CD4-positive, alpha-beta T cell (primary cell): ENCODE results near the gene FAM3D. TPM values are rescaled to one million over a fixed set of nuclear protein-coding genes. Genes with fewer than 3 reads are reported as not detected.

Experiments used
- ATAC-seq: fragments of 200-7000 bp; cut with Tn5 transposase; one replicate; pipeline ENCODE4 v1.10.0; 2022; ENCODE audit warnings: mild to moderate bottlenecking; ENCODE audit not compliant: poor library complexity
- CTCF ChIA-PET: fragments of 350-600 bp; sonication (Branson Sonifier 250); formaldehyde crosslinking; loops from one replicate; lab custom pipeline; 2021; ENCODE audit warnings: antibody characterized with exemption, inconsistent platforms; lab: Charles Lee
- POLR2A ChIA-PET: fragments of 350-600 bp; sonication (Branson Sonifier 250); formaldehyde crosslinking; loops from one replicate; lab custom pipeline; 2021; ENCODE audit warnings: antibody characterized with exemption, inconsistent platforms; lab: Charles Lee
- DNase-seq, 14 experiments: peaks; one replicate each; pipeline ENCODE4 v3.0.0-alpha.2; 2013 to 2020; ENCODE audit warnings: mixed read lengths in 2 of 14
- H3K27ac ChIP-seq, 2 donors: one replicate each; pipeline versions ENCODE4 v1.5.1 to v1.7.0; 2013; ENCODE audit warnings: low read length in 2 of 2, low read depth in 1 of 2, mild to moderate bottlenecking in 1 of 2
- H3K27me3 ChIP-seq, 2 experiments: 1 replicate in 1 of 2; 2 replicates in 1 of 2; pipeline versions ENCODE4 v1.6.1 to v1.7.0; 2013; ENCODE audit warnings: low read length in 2 of 2, control low read depth in 1 of 2, mild to moderate bottlenecking in 1 of 2, moderate library complexity in 1 of 2; ENCODE audit not compliant: insufficient read depth in 2 of 2, control insufficient read depth in 1 of 2
- H3K36me3 ChIP-seq: one replicate; pipeline ENCODE4 v1.6.1; 2013; ENCODE audit warnings: low read length, control low read depth; ENCODE audit not compliant: insufficient read depth
- H3K4me1 ChIP-seq: one replicate; pipeline ENCODE4 v1.6.1; 2013; ENCODE audit warnings: low read length, control low read depth; ENCODE audit not compliant: insufficient read depth
- H3K4me3 ChIP-seq: one replicate; pipeline ENCODE4 v1.5.1; 2013; ENCODE audit warnings: mild to moderate bottlenecking, low read length, moderate library complexity
- H3K9me3 ChIP-seq, 2 experiments: 1 replicate in 1 of 2; 2 replicates in 1 of 2; pipeline versions ENCODE4 v1.6.1 to v1.7.0; 2013; ENCODE audit warnings: low read length in 2 of 2, mild to moderate bottlenecking in 2 of 2, control low read depth in 1 of 2, moderate library complexity in 1 of 2; ENCODE audit not compliant: control insufficient read depth in 1 of 2, insufficient read depth in 1 of 2
- H3K27ac Mint-ChIP-seq: one replicate; pipeline ENCODE4 v1.8.0; 2020; ENCODE audit warnings: mixed read lengths
- H3K27me3 Mint-ChIP-seq: one replicate; pipeline ENCODE4 v1.8.0; 2021; ENCODE audit warnings: mixed read lengths
- H3K36me3 Mint-ChIP-seq: one replicate; pipeline ENCODE4 v1.8.0; 2021; ENCODE audit warnings: low read depth, mixed read lengths
- H3K4me1 Mint-ChIP-seq: one replicate; pipeline ENCODE4 v1.8.0; 2021; ENCODE audit warnings: low read depth, mixed read lengths
- H3K4me3 Mint-ChIP-seq: one replicate; pipeline ENCODE4 v1.8.0; 2020; ENCODE audit warnings: mild to moderate bottlenecking, mixed read lengths
- H3K9me3 Mint-ChIP-seq: one replicate; pipeline ENCODE4 v1.8.0; 2020; ENCODE audit warnings: mixed read lengths
- CTCF ChIP-seq: fragments of 200-600 bp; IDR thresholded peaks from one replicate; pipeline ENCODE4 v1.8.0; 2022; ENCODE audit warnings: antibody characterized with exemption, mild to moderate bottlenecking
- intact Hi-C, 2 experiments: fragments of 100-400 bp; cut with DNase I in 1 of 2; cut with micrococcal nuclease in 1 of 2; formaldehyde crosslinking; loops; one replicate each; pipeline versions ENCODE4 v1.15.1 to v1.9.0; 2023 to 2025; cut with DNase I, micrococcal nuclease
- total RNA-seq, 174 experiments: library from RNA in 2 of 174; stranded (reverse) in 2 of 174; gene quantifications; one replicate each; pipeline ENCODE4 v1.2.3 and lab custom pipeline; 2021 to 2026

FAM3D gene
- total RNA-seq, 2 experiments from 2014 or later: not detected

GRCh38 chr3:58635371-58636285, 30.9 kb downstream of the FAM3D start:
- CTCF ChIA-PET: no interaction called here
- intact Hi-C loops: no loop called here

GRCh38 chr3:58633157-58633865, 33.3 kb downstream of the FAM3D start:
- H3K36me3 ChIP-seq: no peaks in the 10 kb centered on the region
- H3K27me3 ChIP-seq: peaks cover 0 to 4% of the 10 kb centered on the region in 2 experiments
- no peak overlapping the region for H3K27ac Mint-ChIP-seq
- ATAC-seq (no peak), DNase-seq (no peak)
- H3K27ac ChIP-seq: no peak overlapping the region
- H3K36me3 Mint-ChIP-seq: no peaks in the 10 kb centered on the region
- H3K4me3 Mint-ChIP-seq: no peak overlapping the region
- no peaks in the 10 kb centered on the region for H3K4me1 Mint-ChIP-seq
- intact Hi-C loops: loop anchor here (5.0 kb wide), 4 partner anchors 171 to 446 kb away; partner anchors contain the start of genes HTD2 (in 1 of the 2) and RPP14 (in 1 of the 2)
- H3K9me3 ChIP-seq: no peaks in the 10 kb centered on the region
- no peak overlapping the region for H3K4me3 ChIP-seq
- H3K9me3 Mint-ChIP-seq: no peaks in the 10 kb centered on the region
- ChIA-PET CTCF (no interaction called here), POLR2A (no interaction called here)
- peaks cover 3% of the 10 kb centered on the region for H3K4me1 ChIP-seq
- no peak for TF ChIP-seq CTCF
- H3K27me3 Mint-ChIP-seq: peaks cover 12% of the 10 kb centered on the region

More at GRCh38 chr3:58635371-58636285, 30.9 kb downstream of the FAM3D start:
- ATAC-seq: no peak
- no peak overlapping the region for H3K27ac ChIP-seq
- H3K4me1 ChIP-seq: peaks cover 2% of the 10 kb centered on the region
- no peaks in the 10 kb centered on the region for H3K36me3 ChIP-seq
- TF ChIP-seq CTCF: no peak
- Mint-ChIP-seq H3K36me3 (no peaks in the 10 kb centered on the region), H3K27ac (no peak overlapping the region), H3K9me3 (no peaks in the 10 kb centered on the region), H3K4me3 (no peak overlapping the region), H3K4me1 (no peaks in the 10 kb centered on the region), H3K27me3 (peaks cover 12% of the 10 kb centered on the region)
- no peak for DNase-seq
- peaks cover 2 to 4% of the 10 kb centered on the region in 2 experiments for H3K27me3 ChIP-seq
- no peak overlapping the region for H3K4me3 ChIP-seq
- POLR2A ChIA-PET: no interaction called here
- no peaks in the 10 kb centered on the region for H3K9me3 ChIP-seq

- no peak overlapping the region for H3K4me3 ChIP-seq
- no peaks in the 10 kb centered on the region for H3K9me3 ChIP-seq
- intact Hi-C loops: loop anchor here (5.0 kb wide), 4 partner anchors 169 to 444 kb away; partner anchors contain the start of genes HTD2 (in 1 of the 2) and RPP14 (in 1 of the 2)
- no peak for TF ChIP-seq CTCF
- H3K36me3 ChIP-seq: no peaks in the 10 kb centered on the region
- Mint-ChIP-seq H3K36me3 (no peaks in the 10 kb centered on the region), H3K9me3 (no peaks in the 10 kb centered on the region), H3K4me1 (no peaks in the 10 kb centered on the region), H3K27ac (no peak overlapping the region), H3K27me3 (peaks cover 7% of the 10 kb centered on the region), H3K4me3 (no peak overlapping the region)
- peaks cover 0 to 4% of the 10 kb centered on the region in 2 experiments for H3K27me3 ChIP-seq
- peaks cover 3% of the 10 kb centered on the region for H3K4me1 ChIP-seq
- POLR2A ChIA-PET: no interaction called here
- H3K27ac ChIP-seq: no peak overlapping the region
- DNase-seq: no peak
- no peak for ATAC-seq
- CTCF ChIA-PET: no interaction called here
Observed at GRCh38 chr3:58631742-58632141, 34.8 kb downstream of the FAM3D start.
